CD4-positive, alpha-beta T cell treated with Interleukin-4 for 1 hour (primary cell): ENCODE data around the gene ST3GAL3.
"Not testable (repeated sequence)": the region's sequence is repeated elsewhere in the genome, so short reads cannot be mapped to it uniquely, and the experiment has no call there.

Experiments used
- DNase-seq, 2 donors: peaks; one replicate each; pipeline ENCODE4 v3.0.0-alpha.2; 2020 to 2022

Gene ST3GAL3

DNA sequence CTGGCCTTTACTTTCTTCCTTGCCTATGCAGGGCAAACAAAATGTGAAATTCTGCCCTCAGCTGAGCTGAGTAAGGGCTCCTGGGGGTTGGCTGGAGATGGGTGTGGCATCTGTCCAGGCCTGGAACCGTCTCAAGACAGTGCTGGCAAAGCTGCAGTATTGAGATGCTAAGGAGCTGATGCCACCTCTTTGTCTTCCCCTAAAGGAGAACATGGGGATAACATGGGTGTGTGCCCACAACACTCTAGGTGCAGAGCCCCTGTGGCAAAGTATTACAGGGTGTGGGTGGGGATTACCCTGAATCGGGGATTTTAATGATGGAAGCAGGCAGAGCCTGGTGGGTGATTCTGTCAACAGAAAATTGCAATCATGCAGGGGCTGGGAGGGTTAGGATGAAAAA, 2.5 kb upstream of the ST3GAL3 start:
- no peak for DNase-seq

DNA sequence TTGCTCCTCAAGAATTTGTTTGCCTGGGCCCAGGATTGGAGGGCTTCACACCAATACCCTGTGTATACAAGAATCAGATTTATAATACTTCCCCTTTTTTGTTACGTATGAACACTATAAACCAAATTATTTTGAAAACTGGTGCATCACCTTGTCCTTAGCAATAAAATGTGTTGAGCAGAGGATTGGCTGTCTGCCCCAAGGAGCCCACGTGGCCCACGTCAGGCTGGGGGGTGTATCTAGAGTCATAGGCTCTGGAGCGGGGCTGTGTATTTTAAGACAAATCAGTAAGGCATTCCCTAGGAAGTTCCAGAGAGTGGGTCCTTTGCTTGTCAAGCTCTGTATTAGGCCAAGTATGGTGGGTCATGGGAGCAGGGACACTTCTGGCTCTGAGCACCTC, 2.0 kb upstream of the ST3GAL3 start:
- no peak for DNase-seq

DNA sequence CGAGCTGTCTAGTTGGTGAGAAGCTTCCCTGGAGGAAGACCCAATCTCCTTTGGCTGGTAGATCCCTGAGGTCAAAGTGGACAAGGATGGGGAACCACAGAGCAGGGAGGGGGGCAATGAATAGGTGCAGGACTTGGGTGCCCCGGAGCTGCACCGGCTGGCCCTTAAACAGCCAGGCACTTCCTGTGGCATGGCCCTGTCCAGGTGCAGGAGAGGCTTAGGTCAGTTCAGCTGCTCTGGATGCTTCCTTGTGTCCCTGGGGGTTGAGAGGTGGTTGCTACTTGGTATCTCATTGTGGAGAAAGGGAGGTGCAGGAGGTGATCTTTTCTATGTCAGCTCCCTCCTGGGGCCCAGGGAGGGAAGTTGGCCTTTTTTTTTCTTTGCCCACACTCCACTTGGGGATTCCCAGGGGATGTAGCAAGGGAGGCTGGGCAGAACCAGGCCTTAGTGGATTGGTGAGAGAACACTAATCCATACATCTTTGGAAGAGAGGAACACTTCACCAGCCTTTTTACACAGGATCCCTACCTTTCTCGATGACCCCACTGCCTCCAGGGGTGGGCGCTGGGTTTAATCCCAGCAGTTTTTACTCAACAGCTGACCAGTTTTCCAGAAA, 1.2 kb upstream of the ST3GAL3 start:
- no peak for DNase-seq

DNA sequence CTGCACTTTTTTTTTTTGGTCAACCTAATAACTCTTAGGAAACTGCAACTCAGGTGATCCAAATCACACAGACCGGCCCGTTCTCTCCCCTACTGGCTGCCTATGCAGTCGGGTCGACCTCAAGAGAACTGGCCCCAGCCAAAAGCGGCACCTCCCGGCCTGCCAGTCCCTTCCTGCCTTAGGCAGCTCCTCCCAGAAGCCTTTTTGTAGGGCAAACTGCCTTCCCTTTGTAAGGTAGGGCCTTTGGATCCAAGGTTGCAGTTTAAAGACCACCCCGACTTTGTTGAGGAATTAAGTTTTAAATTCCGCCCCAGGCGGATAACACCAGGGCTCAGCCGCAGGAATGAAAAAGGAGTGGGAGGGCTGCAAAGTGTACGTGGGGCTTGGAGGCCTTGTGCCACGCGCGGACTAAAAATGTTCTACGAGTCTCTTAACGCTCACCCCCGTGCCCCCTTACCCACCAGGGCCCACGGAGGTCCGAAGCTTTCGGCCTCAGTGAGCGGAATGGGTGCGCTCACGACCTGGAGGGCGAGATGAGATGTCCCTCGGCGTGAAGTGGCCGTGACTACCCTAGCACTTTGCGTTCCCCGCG, 642 bp upstream of the ST3GAL3 start:
- DNase-seq, result no peak

GRCh38 chr1:43708002-43708410, 670 bp downstream of the ST3GAL3 start:
- DNase-seq, result no peak

DNA sequence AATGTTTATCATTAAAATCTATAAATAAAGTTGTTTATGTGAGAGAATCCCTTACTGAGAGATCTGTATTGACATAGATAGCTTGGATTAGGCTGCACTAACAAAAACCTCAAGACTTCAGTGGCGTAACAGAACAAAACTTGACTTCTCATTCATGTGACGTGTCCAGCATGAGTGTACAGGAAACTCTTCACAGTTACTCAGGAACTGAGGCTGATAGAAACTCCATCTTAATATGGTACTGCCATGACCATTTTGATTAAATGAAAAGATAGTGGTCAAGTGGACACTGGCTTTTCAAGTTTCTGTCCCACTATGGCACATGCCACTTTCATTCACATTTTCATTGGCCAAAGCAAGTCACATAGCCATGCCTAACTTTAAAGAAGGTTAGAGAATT, 3.7 kb downstream of the ST3GAL3 start:
- no peak for DNase-seq

- DNase-seq, result no peak
Observed at GRCh38 chr1:43711524-43712386, 4.4 kb downstream of the ST3GAL3 start.

- DNase-seq, result no peak
Observed at GRCh38 chr1:43716559-43717281, 9.4 kb downstream of the ST3GAL3 start.

DNA sequence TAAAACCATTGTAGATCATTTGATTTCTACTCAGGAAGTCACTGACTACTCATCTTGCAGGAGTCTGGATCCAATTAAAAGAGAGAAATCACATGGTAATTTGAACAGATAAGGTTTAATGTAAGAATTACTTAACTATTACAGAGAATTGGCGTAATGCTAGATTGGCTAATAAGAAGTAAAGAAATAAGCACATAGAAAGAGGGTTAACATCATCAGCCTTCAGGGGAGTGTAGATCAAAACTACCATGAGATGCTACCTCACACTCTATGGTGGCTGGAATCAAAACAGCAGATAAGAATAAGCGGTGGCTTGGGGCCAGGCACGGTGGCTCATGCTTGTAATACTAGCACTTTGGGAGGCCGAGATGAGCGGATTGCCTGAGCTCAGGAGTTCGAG, 11.7 kb downstream of the ST3GAL3 start:
- DNase-seq, result no peak

- DNase-seq, result not testable (repeated sequence)
Observed at GRCh38 chr1:43719670-43720419, 12.5 kb downstream of the ST3GAL3 start.

- no peak for DNase-seq
Observed at GRCh38 chr1:43722810-43723209, 15.5 kb downstream of the ST3GAL3 start.

- no peak for DNase-seq
Observed at GRCh38 chr1:43729816-43730463, 22.6 kb downstream of the ST3GAL3 start.

DNA sequence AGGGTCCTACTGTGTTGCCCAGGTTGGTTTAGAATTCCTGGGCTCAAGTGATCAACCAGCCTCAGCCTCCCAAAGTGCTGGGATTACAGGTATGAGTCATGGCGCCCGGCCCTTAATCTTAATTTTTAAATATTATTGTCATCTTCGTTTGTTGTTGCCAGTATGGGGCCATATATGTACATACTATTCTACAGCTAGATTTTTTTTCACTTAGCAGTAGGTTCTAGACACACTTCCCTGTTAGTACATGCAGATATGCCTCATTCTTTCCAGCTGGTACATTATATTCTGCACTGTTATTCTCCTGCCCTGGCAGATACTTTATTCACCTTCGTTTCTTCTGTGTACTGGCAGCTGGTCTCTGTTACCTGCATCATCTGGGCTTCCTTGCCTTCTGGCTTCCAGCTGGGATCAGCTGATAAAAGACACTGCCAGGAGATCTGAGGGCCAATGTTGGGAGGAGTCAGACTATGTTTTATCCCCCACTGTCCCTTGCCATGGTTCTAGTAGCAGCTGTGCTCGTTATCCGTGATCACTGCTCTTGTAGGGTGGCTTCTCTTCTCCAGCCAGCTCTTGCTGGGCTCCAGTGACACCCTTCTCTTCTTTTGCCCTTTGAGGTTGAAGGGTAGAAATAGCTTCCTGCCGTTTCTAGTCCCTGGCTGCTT, 24.7 kb downstream of the ST3GAL3 start:
- DNase-seq, result no peak

DNA sequence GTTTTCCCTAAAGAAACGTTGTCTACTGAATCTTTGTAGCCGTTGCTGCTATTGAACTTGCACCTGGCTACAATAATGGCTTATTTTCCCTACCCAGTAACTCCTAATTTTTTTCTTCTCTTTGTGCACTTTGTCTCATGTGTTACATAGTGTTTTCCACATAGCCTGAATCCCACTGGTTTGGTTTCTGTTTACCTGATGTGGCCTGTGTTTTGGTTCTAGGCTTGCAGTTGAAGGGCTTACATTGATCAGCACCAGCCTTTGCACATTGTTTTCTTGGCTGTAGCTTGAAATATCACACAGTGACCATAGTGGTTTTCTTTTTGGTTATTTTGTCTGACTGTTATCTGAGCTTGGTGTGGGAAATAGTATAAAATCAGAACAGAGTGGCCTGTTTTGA, 29.5 kb downstream of the ST3GAL3 start:
- DNase-seq, result no peak

- no peak for DNase-seq
Observed at GRCh38 chr1:43742026-43742425, 34.7 kb downstream of the ST3GAL3 start.

DNA sequence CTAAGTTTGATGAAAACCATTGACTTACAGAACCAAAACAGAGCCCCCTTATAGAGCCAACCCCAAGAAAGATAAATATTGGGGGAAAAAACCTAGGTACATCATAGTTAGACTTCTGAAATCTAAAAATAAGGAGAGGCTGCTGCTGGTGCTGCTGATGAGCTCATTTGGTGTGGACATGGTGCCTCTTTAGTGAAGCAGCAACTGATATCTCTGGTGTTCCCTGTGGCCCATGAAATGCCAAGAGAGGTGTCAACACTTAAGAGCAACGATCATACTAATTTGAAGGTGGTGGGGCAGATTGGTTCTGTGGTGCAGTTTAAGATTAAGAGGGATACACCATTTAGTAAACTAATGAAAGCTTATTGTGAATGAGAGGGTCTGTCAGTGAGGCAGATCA, 35.9 kb downstream of the ST3GAL3 start:
- no peak for DNase-seq

GRCh38 chr1:43747736-43748135, 40.4 kb downstream of the ST3GAL3 start:
- no peak for DNase-seq

- DNase-seq, result no peak
Observed at GRCh38 chr1:43750083-43750482, 42.7 kb downstream of the ST3GAL3 start.

- DNase-seq, result no peak
Observed at GRCh38 chr1:43753422-43753821, 46.1 kb downstream of the ST3GAL3 start.

DNA sequence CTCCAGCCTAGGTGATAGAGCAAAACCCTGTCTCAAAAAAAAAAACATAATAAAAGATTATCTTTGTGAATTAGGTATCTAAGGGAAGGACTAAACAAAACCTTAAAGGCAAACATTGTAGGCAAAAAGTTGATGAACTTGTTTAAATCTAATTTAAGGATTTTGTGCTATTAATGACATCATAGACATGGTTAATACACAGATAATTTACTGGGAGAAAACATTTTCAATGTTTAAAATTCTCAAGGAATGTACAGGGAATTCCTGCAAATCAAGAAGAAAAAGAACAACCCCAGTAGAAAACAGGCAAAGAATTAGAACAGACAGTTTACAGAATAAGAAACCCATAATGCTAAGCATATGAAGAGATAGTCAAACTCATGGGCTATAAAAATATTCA, 47.6 kb downstream of the ST3GAL3 start:
- DNase-seq, result no peak

DNA sequence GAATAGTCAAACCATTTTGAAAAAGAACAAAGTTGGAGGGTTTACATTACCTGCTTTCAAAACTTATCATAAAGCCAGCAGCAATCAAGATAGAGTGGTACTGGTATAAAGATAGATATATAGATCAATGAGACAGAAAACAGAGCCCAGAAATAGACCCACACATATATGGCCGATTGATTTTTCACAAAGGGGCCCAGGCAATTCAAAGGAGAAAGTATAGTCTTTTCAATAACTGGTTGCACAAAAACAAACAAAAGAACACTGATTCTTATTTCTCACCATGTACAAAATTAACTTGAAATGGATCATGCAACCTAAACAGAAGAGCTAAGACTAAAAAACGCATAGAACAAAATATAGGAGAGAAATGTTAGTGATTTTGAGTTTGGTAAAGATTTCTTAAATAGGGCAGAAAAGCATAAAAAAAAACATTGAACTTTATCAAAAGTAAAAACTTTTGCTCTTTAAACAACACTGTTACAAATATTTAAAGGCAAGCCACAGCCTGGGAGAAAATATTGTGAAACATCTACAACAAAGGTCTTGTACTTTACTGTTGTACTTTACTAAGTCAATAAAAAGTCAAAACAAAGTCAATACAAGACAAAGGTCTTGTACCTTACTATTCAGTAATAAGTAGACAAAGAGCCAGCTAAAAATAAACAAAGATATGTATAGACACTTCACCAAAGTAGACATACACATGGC, 50.2 kb downstream of the ST3GAL3 start:
- no peak for DNase-seq
